Calu3 (cell line): ENCODE results near the gene SLC5A5. TPM values are rescaled to one million over a fixed set of nuclear protein-coding genes. Genes with fewer than 3 reads are reported as not detected.

ENCODE experiments used
- BruUV-seq: library from RNA; stranded (reverse); fragments of 400-500 nt; replicated peaks from 2 replicates; lab custom pipeline; 2021; lab: Mats Ljungman, UMichigan
- CTCF ChIA-PET: fragments of 300-600 bp; sonication (Branson Sonifier 250); formaldehyde crosslinking; loops from one replicate; lab custom pipeline; 2022; ENCODE audit warnings: antibody characterized with exemption; lab: Charles Lee
- DNase-seq: peaks from one replicate; pipeline ENCODE4 v3.0.0; 2022
- H3K27ac Mint-ChIP-seq: one replicate; pipeline ENCODE4 v1.8.0; 2022; ENCODE audit warnings: mixed read lengths; ENCODE audit not compliant: unreplicated experiment
- H3K27me3 Mint-ChIP-seq: one replicate; pipeline ENCODE4 v1.8.0; 2022; ENCODE audit warnings: mixed read lengths; ENCODE audit not compliant: unreplicated experiment
- H3K36me3 Mint-ChIP-seq: one replicate; pipeline ENCODE4 v1.8.0; 2022; ENCODE audit warnings: mild to moderate bottlenecking, moderate library complexity, mixed read lengths; ENCODE audit not compliant: insufficient read depth, unreplicated experiment
- H3K4me1 Mint-ChIP-seq: one replicate; pipeline ENCODE4 v1.8.0; 2022; ENCODE audit warnings: mild to moderate bottlenecking, low read depth, mixed read lengths; ENCODE audit not compliant: unreplicated experiment
- H3K4me3 Mint-ChIP-seq: one replicate; pipeline ENCODE4 v1.8.0; 2022; ENCODE audit warnings: mild to moderate bottlenecking, low read depth, moderate library complexity, mixed read lengths; ENCODE audit not compliant: unreplicated experiment
- H3K9me3 Mint-ChIP-seq: one replicate; pipeline ENCODE4 v1.8.0; 2022; ENCODE audit warnings: low read depth, mixed read lengths; ENCODE audit not compliant: unreplicated experiment
- intact Hi-C: fragments of 100-400 bp; cut with micrococcal nuclease; formaldehyde crosslinking; loops from one replicate; pipeline ENCODE4 v1.10.0; 2022; ENCODE audit not compliant: unreplicated experiment
- total RNA-seq: library from RNA; stranded (reverse); gene quantifications from 2 replicates; pipeline ENCODE4 v1.2.3, GENCODE V29; 2022
- TF ChIP-seq, protein P1 (sequence below): fragments of 200-600 bp; IDR thresholded peaks from one replicate; pipeline ENCODE4 v1.8.0; 2022; ENCODE audit warnings: antibody characterized with exemption; ENCODE audit not compliant: unreplicated experiment

SLC5A5 gene
- total RNA-seq, 1 experiment from 2014 or later, result not detected

DNA sequence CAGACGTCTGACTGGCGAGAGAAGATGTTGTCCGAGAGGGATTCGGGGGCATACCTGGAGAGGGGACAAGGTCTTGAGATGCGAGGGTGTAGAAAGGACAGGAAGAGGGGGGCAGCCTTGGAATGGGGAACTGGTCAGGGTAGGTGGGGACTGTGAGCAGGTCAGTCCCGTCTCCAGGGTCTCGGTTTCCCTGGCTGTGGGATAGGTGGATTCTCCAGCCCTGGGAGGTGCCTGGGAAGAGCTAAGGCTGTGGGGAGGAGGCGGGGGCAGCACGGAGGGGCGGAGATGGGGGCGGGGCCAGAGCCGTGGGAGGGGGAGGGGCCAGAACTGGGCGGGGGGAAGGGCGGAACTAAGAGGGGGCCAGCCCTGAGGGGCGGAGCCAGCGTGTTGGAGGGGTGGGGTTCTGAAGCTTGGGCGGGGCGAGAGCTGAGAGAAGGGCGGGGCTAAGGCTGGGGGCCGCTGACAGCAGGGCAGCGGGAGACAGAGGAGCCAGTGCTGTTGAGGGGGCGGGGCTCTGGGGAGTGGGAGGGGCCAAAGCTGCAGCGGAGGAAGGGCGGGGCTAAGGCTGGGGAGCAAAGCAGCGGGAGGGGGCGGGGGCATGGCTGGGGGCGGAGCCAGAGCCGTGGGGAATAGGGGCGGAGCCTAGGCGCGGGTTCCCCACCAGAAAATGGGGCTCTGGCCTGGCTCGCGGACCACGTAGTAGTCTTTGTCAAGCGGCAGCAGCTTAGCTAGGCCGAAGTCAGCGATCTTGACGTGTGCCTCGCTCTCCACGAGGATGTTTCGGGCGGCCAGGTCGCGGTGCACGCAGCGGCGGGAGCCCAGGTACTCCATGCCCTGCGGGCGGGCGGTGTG, 41.0 kb upstream of the SLC5A5 start:
- TF ChIP-seq, protein P1, sequence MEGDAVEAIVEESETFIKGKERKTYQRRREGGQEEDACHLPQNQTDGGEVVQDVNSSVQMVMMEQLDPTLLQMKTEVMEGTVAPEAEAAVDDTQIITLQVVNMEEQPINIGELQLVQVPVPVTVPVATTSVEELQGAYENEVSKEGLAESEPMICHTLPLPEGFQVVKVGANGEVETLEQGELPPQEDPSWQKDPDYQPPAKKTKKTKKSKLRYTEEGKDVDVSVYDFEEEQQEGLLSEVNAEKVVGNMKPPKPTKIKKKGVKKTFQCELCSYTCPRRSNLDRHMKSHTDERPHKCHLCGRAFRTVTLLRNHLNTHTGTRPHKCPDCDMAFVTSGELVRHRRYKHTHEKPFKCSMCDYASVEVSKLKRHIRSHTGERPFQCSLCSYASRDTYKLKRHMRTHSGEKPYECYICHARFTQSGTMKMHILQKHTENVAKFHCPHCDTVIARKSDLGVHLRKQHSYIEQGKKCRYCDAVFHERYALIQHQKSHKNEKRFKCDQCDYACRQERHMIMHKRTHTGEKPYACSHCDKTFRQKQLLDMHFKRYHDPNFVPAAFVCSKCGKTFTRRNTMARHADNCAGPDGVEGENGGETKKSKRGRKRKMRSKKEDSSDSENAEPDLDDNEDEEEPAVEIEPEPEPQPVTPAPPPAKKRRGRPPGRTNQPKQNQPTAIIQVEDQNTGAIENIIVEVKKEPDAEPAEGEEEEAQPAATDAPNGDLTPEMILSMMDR, result no peak
- Mint-ChIP-seq H3K4me3 (no peak overlapping the region), H3K27ac (no peak overlapping the region), H3K9me3 (no peaks in the 10 kb centered on the region), H3K36me3 (no peaks in the 10 kb centered on the region), H3K4me1 (no peaks in the 10 kb centered on the region), H3K27me3 (peaks cover 15% of the 10 kb centered on the region)
- intact Hi-C loops, result no loop called here
- CTCF ChIA-PET, result interaction anchor here (0.6 to 0.7 kb wide), 3 partner anchors 35 to 357 kb away, joined by 3 to 9 read pairs (median 4); no protein-coding TSS in a partner anchor
- no peak for DNase-seq
- BruUV-seq, result no TSS peak

DNA sequence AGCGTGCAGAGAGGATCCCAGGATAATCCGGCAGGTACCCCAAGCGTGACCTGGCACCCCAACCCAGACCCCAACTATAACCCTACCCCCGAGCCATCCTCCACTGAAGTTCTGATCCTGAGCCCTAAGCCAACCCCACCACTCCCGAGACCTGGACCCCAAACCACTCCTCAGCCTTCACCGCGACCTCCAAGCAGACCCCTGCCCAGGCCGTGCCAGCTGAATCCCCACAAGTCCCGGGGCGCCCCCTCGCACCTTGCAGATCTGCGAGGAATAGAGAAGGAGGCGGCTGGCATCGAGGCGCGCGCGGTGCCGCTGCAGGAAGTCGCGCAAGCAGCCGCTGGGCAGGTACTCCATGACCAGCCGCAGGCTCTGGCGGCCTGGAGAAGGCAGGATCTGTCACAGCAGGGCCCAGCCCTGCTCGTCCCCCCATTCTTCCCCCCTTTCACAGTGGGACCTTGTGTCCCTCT, 40.3 kb upstream of the SLC5A5 start:
- no TSS peak for BruUV-seq
- Mint-ChIP-seq H3K27ac (no peak overlapping the region), H3K4me3 (no peak overlapping the region), H3K9me3 (no peaks in the 10 kb centered on the region), H3K27me3 (peaks cover 22% of the 10 kb centered on the region), H3K36me3 (no peaks in the 10 kb centered on the region), H3K4me1 (no peaks in the 10 kb centered on the region)
- CTCF ChIA-PET, result no interaction called here
- no peak for DNase-seq
- TF ChIP-seq, protein P1, result no peak
- intact Hi-C loops, result no loop called here

DNA sequence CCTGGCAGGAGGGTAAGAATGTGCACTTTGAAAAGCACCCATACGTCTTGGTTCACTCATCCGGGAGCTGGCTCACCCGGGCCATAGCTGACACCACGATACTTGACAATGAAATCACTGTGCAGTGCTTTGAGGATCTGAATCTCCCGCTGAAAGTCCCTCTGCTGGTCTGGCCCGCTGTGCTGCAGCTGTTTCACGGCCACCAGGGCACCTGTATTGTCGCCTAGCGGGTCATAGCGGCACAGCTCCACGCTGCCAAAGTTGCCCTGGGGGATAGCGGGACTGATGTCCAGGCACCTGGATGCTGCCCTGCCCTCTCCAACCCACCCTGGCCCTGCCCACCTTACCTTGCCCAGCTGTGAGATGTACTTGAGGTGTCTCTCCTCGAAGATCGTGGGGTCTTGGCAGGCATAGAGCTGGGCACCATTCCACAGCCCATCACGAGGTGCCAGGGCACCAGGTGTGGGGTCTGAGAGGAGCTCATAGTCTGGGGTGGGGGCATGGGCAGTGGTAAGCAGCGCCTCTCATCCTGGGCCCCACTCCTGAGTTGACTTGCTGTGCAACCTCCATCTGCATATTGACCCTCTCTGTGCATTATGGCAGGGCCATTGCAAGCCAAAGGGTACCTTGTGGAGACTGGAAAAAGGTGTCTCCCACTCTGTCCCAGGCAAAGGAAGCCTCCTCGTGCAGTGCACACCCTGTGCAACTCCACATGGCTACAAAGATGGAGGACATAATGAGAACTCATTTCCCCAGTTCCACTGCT, 39.1 kb upstream of the SLC5A5 start:
- no peak for DNase-seq
- H3K36me3 Mint-ChIP-seq, result no peaks in the 10 kb centered on the region
- no TSS peak for BruUV-seq
- H3K27me3 Mint-ChIP-seq, result peaks cover 27% of the 10 kb centered on the region
- intact Hi-C loops, result no loop called here
- H3K9me3 Mint-ChIP-seq, result no peaks in the 10 kb centered on the region
- TF ChIP-seq, protein P1, result no peak
- CTCF ChIA-PET, result interaction anchor here (0.8 kb wide), 1 partner anchor 9 kb away, joined by 6 read pairs; no protein-coding TSS in a partner anchor
- H3K4me3 Mint-ChIP-seq, result no peak overlapping the region
- H3K27ac Mint-ChIP-seq, result no peak overlapping the region
- H3K4me1 Mint-ChIP-seq, result no peaks in the 10 kb centered on the region

DNA sequence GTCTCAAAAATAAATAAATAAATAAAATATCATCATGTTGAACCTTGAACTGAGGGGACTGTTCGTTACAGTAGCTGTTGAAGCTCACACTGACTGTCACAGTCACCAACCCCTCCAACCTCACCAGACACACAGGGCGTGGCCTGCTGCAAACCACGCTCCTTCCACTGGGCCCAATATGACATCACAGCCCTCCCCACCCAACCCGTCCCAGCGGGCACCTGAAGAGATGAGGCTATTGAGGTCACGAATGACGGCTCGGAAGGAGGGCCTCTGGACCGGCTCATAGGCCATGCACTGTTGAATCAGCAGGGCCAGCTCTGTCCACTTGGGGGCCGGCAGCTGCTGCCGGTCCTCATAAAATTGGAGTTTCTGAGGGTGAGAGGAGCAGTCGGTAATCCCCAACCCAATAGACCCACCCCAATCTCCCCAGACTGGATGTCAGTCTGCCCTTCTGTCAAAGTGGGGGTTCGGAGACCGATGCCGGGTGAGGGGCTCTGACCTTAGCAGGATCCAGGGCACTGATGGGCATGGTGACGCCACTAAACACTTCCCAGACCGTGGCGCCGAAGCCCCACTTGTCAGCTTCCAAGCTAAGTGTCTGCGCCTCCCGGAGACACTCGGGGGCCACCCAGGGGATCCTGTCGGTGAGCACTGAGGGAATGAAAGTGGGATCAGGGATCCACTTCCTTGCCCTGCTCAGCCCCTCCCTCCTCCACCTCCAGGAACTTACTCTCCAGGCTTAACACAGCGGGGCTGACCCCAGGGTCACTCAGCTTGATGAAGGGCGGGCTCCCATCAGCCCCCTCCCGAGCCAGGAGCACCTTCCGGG, 37.2 kb upstream of the SLC5A5 start:
- H3K4me1 Mint-ChIP-seq, result no peaks in the 10 kb centered on the region
- TF ChIP-seq, protein P1, result no peak
- intact Hi-C loops, result no loop called here
- peaks cover 17% of the 10 kb centered on the region for H3K27me3 Mint-ChIP-seq
- no peak overlapping the region for H3K27ac Mint-ChIP-seq
- H3K9me3 Mint-ChIP-seq, result no peaks in the 10 kb centered on the region
- no peaks in the 10 kb centered on the region for H3K36me3 Mint-ChIP-seq
- CTCF ChIA-PET, result no interaction called here
- no peak overlapping the region for H3K4me3 Mint-ChIP-seq
- no TSS peak for BruUV-seq
- no peak for DNase-seq
